DOHH2 (cell line): ENCODE data around the gene TBPL1.

Experiments
- EZH2phosphoT487 ChIP-seq: fragments of 200-600 bp; sonication (generic); IDR thresholded peaks from 2 replicates; pipeline ENCODE4 v1.6.1; 2017; ENCODE audit warnings: borderline replicate concordance, mild to moderate bottlenecking, antibody characterized with exemption, low read length, moderate library complexity, mixed read lengths
- TF ChIP-seq, protein P1 (sequence below): fragments of 200-600 bp; sonication (generic); IDR thresholded peaks from one replicate; pipeline ENCODE4 v1.5.1; 2014; ENCODE audit warnings: antibody characterized with exemption, mild to moderate bottlenecking, low read depth, low read length; ENCODE audit not compliant: poor library complexity, severe bottlenecking

GRCh38 chr6:133971861-133972260 is 18.8 kb downstream of the TBPL1 start:
- TF ChIP-seq, protein P1, sequence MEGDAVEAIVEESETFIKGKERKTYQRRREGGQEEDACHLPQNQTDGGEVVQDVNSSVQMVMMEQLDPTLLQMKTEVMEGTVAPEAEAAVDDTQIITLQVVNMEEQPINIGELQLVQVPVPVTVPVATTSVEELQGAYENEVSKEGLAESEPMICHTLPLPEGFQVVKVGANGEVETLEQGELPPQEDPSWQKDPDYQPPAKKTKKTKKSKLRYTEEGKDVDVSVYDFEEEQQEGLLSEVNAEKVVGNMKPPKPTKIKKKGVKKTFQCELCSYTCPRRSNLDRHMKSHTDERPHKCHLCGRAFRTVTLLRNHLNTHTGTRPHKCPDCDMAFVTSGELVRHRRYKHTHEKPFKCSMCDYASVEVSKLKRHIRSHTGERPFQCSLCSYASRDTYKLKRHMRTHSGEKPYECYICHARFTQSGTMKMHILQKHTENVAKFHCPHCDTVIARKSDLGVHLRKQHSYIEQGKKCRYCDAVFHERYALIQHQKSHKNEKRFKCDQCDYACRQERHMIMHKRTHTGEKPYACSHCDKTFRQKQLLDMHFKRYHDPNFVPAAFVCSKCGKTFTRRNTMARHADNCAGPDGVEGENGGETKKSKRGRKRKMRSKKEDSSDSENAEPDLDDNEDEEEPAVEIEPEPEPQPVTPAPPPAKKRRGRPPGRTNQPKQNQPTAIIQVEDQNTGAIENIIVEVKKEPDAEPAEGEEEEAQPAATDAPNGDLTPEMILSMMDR, result no peak
- TF ChIP-seq EZH2phosphoT487, result no peak
